Smooth muscle cell (in vitro differentiated cells): Measurements from ENCODE around the gene NCF2. TPM values are rescaled to one million over a fixed set of nuclear protein-coding genes. Genes with fewer than 3 reads are reported as not detected.

Source experiments
- DNase-seq: peaks from one replicate; lab custom pipeline; 2025; ENCODE audit not compliant: unreplicated experiment; lab: John Stamatoyannopoulos, UW
- H2AFZ ChIP-seq: fragments of 200-600 bp; sonication (generic); 2 replicates; pipeline ENCODE4 v1.6.0; 2016; ENCODE audit warnings: antibody characterized with exemption, low read depth, mild to moderate bottlenecking
- H3F3A ChIP-seq: fragments of 200-600 bp; sonication (generic); 2 replicates; pipeline ENCODE4 v1.6.0; 2017; ENCODE audit warnings: antibody characterized with exemption, low read depth
- H3K27ac ChIP-seq: fragments of 200-600 bp; sonication (generic); 2 replicates; pipeline ENCODE4 v1.5.1; 2016; ENCODE audit warnings: low read depth, mild to moderate bottlenecking
- H3K27me3 ChIP-seq: fragments of 200-600 bp; sonication (generic); 2 replicates; pipeline ENCODE4 v1.6.1; 2016; ENCODE audit warnings: low read depth, mild to moderate bottlenecking
- H3K36me3 ChIP-seq: fragments of 200-600 bp; sonication (generic); 2 replicates; pipeline ENCODE4 v1.5.1; 2016; ENCODE audit warnings: low read depth
- H3K4me1 ChIP-seq: fragments of 200-600 bp; sonication (generic); 2 replicates; pipeline ENCODE4 v1.5.1; 2016; ENCODE audit warnings: low read depth
- H3K4me2 ChIP-seq: fragments of 200-600 bp; sonication (generic); 2 replicates; pipeline ENCODE4 v1.6.0; 2016; ENCODE audit warnings: mild to moderate bottlenecking
- H3K4me3 ChIP-seq: fragments of 200-600 bp; sonication (generic); 2 replicates; pipeline ENCODE4 v1.5.1; 2016; ENCODE audit warnings: mild to moderate bottlenecking
- H3K79me2 ChIP-seq: fragments of 200-600 bp; sonication (generic); 2 replicates; pipeline ENCODE4 v1.6.0; 2016; ENCODE audit warnings: low read depth, mild to moderate bottlenecking
- H3K9ac ChIP-seq: fragments of 200-600 bp; sonication (generic); 2 replicates; pipeline ENCODE4 v1.6.0; 2016; ENCODE audit warnings: low read depth
- H3K9me3 ChIP-seq: fragments of 200-600 bp; sonication (generic); replicated peaks from 2 replicates; pipeline ENCODE4 v1.5.1; 2016; ENCODE audit warnings: low read depth
- H4K20me1 ChIP-seq: fragments of 200-600 bp; sonication (generic); 2 replicates; pipeline ENCODE4 v1.6.0; 2016; ENCODE audit warnings: low read depth
- WGBS: methylation state at CpG from one replicate; pipeline ENCODE4 v1.1.7; 2016; ENCODE audit warnings: low lambda C conversion rate; 5-methylcytosine and 5-hydroxymethylcytosine counted together
- polyA plus RNA-seq: library from polyadenylated mRNA; unstranded; fragments of >200 nt; fragmentation: Nextera tagmentation; extraction: Ambion mirVana; gene quantifications from 2 replicates; pipeline ENCODE4 v1.2.1, GENCODE V29; 2016
- total RNA-seq: library from RNA; depleted of rRNA; stranded (reverse); fragments of >200 nt; gene quantifications from 2 replicates; pipeline ENCODE4 v1.2.3, GENCODE V29; 2014
- TF ChIP-seq, protein P1 (sequence below): fragments of 200-600 bp; sonication (generic); IDR thresholded peaks from 2 replicates; pipeline ENCODE4 v1.5.1; 2017; ENCODE audit warnings: borderline replicate concordance, mild to moderate bottlenecking, antibody characterized with exemption; ENCODE audit not compliant: insufficient read depth, poor library complexity, severe bottlenecking

Gene NCF2
- total and polyA plus RNA-seq, 2 experiments from 2014 or later = 0.65 to 1.7 TPM

DNA sequence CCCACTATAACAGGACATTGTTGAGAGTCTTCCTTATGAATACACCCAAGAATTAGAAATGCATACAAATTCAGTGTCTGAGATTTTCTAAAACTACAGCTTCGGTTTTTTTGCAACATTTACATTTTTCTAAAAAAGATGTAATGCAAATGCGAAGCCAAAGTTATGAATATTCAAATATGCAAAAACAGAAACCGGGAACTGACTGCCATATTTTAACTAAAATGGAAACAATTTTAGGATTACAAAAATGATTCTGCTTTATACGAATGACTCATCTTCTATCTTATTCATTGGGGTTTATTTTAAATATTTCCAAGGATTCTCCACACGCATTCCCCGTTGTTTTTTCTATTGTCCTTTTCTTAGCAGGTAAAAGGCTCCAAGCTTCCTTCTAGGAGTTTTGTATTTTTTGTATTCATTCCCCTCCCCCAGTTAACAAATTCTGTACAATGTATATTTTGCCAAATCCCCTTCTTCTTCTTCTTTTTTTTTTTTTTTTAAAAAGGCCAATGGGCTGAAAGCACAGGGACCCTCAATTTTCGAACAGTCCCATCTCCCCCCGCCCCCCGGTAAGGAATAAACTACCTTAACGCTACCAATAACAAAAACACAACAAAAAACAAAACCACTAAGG is 44.3 kb upstream of the NCF2 start:
- Histone ChIP-seq H3K79me2 (peaks cover 55% of the 10 kb centered on the region), H3K27me3 (peaks cover 11% of the 10 kb centered on the region), H4K20me1 (peaks cover 46% of the 10 kb centered on the region), H3K4me3 (peak overlapping the region; percentile 89), H3K4me1 (peaks cover 30% of the 10 kb centered on the region), H3K9ac (peak overlapping the region; percentile 80), H3K36me3 (peaks cover 10% of the 10 kb centered on the region), H2AFZ (peak overlapping the region; percentile 67), H3K4me2 (peak overlapping the region; percentile 82), H3F3A (peaks cover 10% of the 10 kb centered on the region), H3K27ac (peak overlapping the region; percentile 79), H3K9me3 (no peaks in the 10 kb centered on the region)
- 1% methylated on average over 10 of the region's 10 CpGs for WGBS
- TF ChIP-seq, protein P1, sequence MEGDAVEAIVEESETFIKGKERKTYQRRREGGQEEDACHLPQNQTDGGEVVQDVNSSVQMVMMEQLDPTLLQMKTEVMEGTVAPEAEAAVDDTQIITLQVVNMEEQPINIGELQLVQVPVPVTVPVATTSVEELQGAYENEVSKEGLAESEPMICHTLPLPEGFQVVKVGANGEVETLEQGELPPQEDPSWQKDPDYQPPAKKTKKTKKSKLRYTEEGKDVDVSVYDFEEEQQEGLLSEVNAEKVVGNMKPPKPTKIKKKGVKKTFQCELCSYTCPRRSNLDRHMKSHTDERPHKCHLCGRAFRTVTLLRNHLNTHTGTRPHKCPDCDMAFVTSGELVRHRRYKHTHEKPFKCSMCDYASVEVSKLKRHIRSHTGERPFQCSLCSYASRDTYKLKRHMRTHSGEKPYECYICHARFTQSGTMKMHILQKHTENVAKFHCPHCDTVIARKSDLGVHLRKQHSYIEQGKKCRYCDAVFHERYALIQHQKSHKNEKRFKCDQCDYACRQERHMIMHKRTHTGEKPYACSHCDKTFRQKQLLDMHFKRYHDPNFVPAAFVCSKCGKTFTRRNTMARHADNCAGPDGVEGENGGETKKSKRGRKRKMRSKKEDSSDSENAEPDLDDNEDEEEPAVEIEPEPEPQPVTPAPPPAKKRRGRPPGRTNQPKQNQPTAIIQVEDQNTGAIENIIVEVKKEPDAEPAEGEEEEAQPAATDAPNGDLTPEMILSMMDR = no peak
- no peak for DNase-seq

DNA sequence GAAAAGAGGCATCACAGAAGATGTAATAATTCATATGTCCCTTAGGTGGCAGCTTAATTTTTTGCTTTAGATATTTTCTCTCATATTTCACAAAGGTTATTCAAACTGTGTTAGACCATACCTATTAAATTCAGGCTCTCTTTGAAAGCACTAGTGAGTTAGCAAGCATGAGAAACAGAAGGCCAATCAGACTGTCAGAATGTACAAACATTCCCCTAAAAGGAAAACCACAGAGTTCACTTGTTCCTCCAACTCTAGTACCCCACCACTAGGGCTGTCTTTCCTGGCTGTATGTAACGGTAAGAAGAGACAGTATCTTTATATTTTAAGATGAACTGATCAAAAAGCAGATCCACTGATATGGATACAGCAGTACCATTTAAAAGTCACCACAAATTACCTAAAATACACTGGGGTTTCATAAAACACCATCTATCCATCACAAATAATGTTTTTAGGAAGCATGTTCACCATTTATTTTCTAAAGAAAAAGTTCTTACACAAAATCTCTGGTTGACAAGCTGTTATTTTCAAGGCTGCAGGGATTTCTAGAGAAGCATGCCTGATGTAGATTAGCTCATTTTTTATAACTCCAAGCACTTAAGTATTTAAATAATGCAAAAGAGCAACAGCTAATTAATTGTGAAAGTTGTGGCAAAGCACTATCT is 43.6 kb upstream of the NCF2 start:
- DNase-seq = no peak
- TF ChIP-seq, protein P1 = peak; percentile 42
- peak overlapping the region; percentile 89 for H3K4me3 ChIP-seq
- peaks cover 53% of the 10 kb centered on the region for H4K20me1 ChIP-seq
- H3K27ac ChIP-seq = peak overlapping the region; percentile 79
- H3K79me2 ChIP-seq = peaks cover 58% of the 10 kb centered on the region
- H3K9me3 ChIP-seq = no peaks in the 10 kb centered on the region
- no peak overlapping the region for H3K9ac ChIP-seq
- H2AFZ ChIP-seq = no peak overlapping the region
- peak overlapping the region; percentile 82 for H3K4me2 ChIP-seq
- H3K4me1 ChIP-seq = peaks cover 30% of the 10 kb centered on the region
- peaks cover 17% of the 10 kb centered on the region for H3K36me3 ChIP-seq
- peaks cover 11% of the 10 kb centered on the region for H3K27me3 ChIP-seq
- 2% methylated on average over 1 of the region's 1 CpG for WGBS
- H3F3A ChIP-seq = peaks cover 10% of the 10 kb centered on the region

DNA sequence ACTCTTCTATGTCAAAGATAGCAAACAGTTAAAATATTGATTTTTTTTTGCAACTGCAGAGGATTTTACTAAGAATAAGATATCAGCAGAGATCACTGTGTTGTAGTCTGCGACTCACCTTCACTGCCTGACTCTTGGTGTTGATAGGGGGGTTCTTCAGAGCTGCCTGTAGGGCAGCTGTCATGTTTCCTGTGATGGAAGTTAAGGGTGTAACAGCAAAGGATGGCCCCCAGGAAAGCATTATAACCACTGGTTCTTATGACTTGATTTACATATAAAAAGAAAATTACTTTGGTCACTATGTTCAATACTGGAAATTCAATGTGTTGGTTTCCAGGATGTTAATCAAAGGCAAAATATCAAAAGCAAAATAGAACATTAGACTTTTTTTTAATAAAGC is 42.7 kb upstream of the NCF2 start:
- DNase-seq = no peak
- peaks cover 10% of the 10 kb centered on the region for H3F3A ChIP-seq
- no peak overlapping the region for H3K9ac ChIP-seq
- H3K27ac ChIP-seq = peak overlapping the region; percentile 16
- peaks cover 20% of the 10 kb centered on the region for H3K36me3 ChIP-seq
- H3K9me3 ChIP-seq = no peaks in the 10 kb centered on the region
- H3K4me1 ChIP-seq = peaks cover 30% of the 10 kb centered on the region
- TF ChIP-seq, protein P1 = no peak
- H3K4me2 ChIP-seq = peak overlapping the region; percentile 82
- H3K27me3 ChIP-seq = peaks cover 6% of the 10 kb centered on the region
- H4K20me1 ChIP-seq = peaks cover 61% of the 10 kb centered on the region
- no peak overlapping the region for H2AFZ ChIP-seq
- H3K4me3 ChIP-seq = peak overlapping the region; percentile 89
- 42% methylated on average over 1 of the region's 1 CpG for WGBS
- peaks cover 58% of the 10 kb centered on the region for H3K79me2 ChIP-seq
